ENCODE measurements around the gene CBFA2T2. TPM values are rescaled to one million over a fixed set of nuclear protein-coding genes. Genes with fewer than 3 reads are reported as not detected.

The CBFA2T2 gene
- total RNA-seq, 2 experiments from 2014 or later, result 14.4 to 14.8 TPM

DNA sequence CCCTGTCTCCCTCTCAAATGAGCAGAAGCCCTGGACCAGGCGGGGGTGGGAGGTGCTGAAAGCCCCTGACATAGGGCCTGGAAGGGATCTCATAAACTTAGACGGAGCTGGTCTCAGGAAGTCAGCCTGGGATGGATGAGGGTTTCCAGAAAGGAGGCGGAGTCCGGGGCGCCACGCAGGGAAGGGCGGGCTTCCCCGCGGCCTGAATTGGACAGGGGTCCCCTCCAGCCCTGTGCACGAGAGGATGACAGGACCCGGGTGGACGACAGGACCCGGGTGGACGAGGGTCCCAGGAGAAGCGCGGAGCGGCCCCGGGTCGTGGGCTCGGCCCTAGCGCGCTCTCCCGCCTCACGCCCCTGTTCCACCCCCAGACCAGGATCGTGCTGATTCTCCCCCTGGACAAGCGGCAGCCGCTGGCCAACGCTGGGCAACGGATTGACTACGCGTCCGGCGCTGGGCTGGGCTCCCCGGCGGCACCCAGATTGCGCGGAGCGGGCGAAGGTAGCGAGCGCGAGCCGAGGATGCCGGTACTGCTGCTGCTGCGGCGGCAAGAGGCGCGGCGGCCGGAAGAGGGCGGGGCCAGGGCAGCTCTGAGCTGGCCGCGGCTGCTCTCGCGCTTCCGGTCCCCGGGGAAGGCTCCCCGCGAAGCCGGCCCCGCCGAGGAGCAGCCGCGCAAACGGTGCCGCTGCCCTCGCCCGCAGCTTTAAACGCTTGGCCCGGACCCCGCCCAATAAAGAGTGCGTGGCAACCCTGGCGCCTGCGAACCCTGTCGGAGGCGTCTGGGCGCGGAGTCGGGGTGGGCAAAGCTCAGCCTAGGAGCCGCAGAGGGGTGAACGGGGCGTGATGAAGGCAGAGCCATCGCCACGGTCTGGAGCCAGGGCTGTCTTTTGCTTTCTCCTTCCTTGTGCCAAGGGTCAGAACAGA, 173.5 kb downstream of the CBFA2T2 start:
- no peaks in the 10 kb centered on the region for H3K9me3 Mint-ChIP-seq (ENCODE audit: insufficient read depth)
- DNase-seq (peak; percentile 90), ATAC-seq (peak; percentile 72)
- H3K4me1 Mint-ChIP-seq (ENCODE audit: low read depth), result peaks cover 37% of the 10 kb centered on the region
- peaks cover 12% of the 10 kb centered on the region for H3K36me3 Mint-ChIP-seq (ENCODE audit: low read depth)
- H3K4me3 Mint-ChIP-seq, result peak overlapping the region; percentile 80
- no peaks in the 10 kb centered on the region for H3K27me3 Mint-ChIP-seq (ENCODE audit: low read depth)
- CTCF ChIA-PET, result interaction anchor here (0.9 to 9.8 kb wide), 8 partner anchors 9 to 206 kb away, joined by 3 to 126 read pairs (median 6); partner anchors contain the start of gene CBFA2T2
- POLR2A ChIA-PET, result interaction anchor here (0.9 to 10.3 kb wide), 13 partner anchors 10 to 331 kb away, joined by 3 to 148 read pairs (median 4); partner anchors contain the start of genes CBFA2T2, CDK5RAP1, E2F1 and NECAB3
- H3K27ac Mint-ChIP-seq, result peak overlapping the region; percentile 91

DNA sequence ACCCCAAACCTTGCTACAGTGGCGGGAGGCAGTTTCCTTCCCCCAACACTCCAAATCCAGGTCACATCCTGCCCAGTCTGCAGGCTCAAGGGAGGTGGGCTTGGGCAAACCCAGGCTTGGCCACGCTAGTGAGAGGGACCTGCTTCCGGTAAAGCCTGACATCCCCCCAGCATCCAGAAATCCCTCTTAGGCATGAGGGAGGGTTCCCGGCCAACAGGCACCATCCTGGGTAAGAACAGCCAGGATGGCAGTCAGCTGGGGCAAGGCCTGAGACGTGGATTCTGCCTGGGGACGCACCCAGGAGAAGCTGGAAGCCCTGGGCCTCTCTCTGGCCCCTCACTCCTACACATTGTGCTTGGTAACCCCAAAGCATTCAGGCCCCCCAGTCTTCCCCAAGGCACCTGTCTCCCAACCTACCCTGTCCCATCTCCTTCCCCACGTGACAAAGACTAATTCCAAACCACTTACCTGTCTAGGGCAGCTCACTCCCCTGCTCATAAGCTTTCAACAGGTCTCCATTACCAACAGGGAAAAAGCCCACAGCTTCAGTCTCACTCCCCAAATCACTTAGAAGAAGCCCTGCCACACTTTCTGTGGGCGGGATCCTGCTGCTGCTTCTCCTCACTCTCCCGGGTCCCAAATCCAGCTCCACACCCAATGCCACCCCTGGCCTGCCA, 174.3 kb downstream of the CBFA2T2 start:
- Mint-ChIP-seq H3K4me1 (ENCODE audit: low read depth) (peaks cover 43% of the 10 kb centered on the region), H3K4me3 (peak overlapping the region; percentile 80), H3K9me3 (ENCODE audit: insufficient read depth) (no peaks in the 10 kb centered on the region), H3K27me3 (ENCODE audit: low read depth) (no peaks in the 10 kb centered on the region), H3K27ac (peak overlapping the region; percentile 91), H3K36me3 (ENCODE audit: low read depth) (peaks cover 13% of the 10 kb centered on the region)
- DNase-seq (no peak), ATAC-seq (no peak)
- ChIA-PET POLR2A (interaction anchor here (0.9 to 10.3 kb wide), 12 partner anchors 10 to 330 kb away, joined by 3 to 148 read pairs (median 4); partner anchors contain the start of genes CBFA2T2, CDK5RAP1, E2F1 and NECAB3), CTCF (interaction anchor here (0.7 to 9.8 kb wide), 7 partner anchors 10 to 207 kb away, joined by 3 to 126 read pairs (median 5); partner anchors contain the start of gene CBFA2T2)

DNA sequence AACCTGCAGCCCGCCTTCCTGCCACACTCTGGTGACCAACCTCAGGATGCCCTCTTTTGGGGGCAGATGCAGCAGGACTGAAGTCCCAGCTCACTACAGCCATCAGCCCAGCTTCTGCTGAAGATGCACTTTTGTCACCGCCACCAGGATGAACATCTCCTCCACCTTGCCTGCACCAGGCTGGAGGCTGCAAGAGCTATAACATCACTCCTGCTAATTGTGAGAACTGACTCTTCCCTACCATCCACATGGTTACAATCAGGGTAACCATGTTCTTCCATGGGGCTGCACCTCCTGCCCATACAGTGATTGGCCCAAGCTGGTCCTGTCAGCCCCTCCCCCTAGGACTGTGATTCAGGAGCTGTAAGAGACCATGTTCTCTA, 174.9 kb downstream of the CBFA2T2 start:
- Mint-ChIP-seq H3K36me3 (ENCODE audit: low read depth) (peaks cover 14% of the 10 kb centered on the region), H3K27ac (peak overlapping the region; percentile 91), H3K9me3 (ENCODE audit: insufficient read depth) (no peaks in the 10 kb centered on the region), H3K27me3 (ENCODE audit: low read depth) (no peaks in the 10 kb centered on the region), H3K4me1 (ENCODE audit: low read depth) (peaks cover 44% of the 10 kb centered on the region), H3K4me3 (peak overlapping the region; percentile 80)
- DNase-seq, result no peak
- ChIA-PET CTCF (interaction anchor here (0.7 to 9.8 kb wide), 7 partner anchors 11 to 207 kb away, joined by 3 to 126 read pairs (median 5); partner anchors contain the start of gene CBFA2T2), POLR2A (interaction anchor here (0.5 to 10.3 kb wide), 10 partner anchors 9 to 1160 kb away, joined by 3 to 148 read pairs (median 6); partner anchors contain the start of genes CBFA2T2, CDK5RAP1, E2F1 and NECAB3)
- no peak for ATAC-seq

DNA sequence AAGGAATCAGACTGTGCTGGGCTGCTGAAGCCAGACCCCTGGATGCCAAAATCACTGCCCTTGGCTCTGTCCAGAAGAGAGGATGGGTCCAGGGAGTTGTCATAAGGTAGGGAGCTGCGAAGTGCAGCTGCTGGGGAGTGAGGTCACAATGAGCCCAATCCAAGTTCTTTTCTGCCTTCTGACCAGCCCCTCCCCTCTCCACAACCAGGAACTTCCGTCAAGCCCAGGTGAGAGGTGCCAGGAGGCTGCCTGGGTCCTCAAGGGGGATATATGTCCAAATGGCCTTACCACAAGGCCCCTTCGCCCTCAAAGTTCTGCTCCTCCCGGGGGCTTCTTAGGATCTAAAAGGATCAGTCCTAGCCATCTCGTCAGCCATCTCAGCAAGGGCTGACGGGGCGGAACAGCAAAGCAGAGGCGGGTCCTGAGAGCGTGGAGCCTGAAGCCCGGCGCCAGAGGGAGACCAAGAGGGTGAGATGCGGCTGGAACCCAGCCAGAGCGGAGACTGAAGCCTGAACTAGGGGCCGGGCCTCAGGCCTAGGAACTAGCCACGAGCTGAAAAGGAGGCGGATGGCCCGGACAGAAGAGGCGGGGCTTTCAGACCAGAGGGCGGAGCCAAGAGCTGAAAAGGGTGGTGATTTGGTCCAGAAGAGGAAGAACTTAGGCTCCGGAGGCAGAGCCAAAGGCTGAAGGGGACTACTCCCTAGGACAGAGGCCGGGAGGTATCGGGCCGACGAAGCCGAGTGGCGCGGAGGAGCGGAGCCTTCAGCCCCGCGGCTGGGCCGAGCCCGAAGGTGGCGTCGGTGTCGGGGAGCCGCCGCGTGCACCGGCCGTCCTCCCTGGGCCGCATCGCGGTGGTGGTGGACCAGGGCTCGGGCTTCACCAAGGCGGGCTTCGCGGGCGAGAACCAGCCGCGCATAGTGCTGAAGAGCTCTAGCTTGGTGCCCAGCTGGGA, 176.7 kb downstream of the CBFA2T2 start, which contains the start of gene ACTL10:
TSS of gene ACTL10 (plus strand) at position 651 of the 952 bp plus-strand sequence. CDS start 555 bp downstream, outside the sequence.
- ChIA-PET CTCF (interaction anchor here (0.6 to 9.8 kb wide), 16 partner anchors 11 to 446 kb away, joined by 3 to 126 read pairs (median 4); partner anchors contain the start of genes CBFA2T2, EIF2S2, PXMP4 and SNTA1), POLR2A (interaction anchor here (0.8 to 10.3 kb wide), 7 partner anchors 9 to 266 kb away, joined by 3 to 148 read pairs (median 4); partner anchors contain the start of genes CBFA2T2, CDK5RAP1, E2F1 and PXMP4)
- H3K4me3 Mint-ChIP-seq, result peak within 1 kb of the TSS; percentile 90
- peak within 1 kb of the TSS; percentile 95 for H3K27ac Mint-ChIP-seq
- peaks cover 47% of the 10 kb centered on the region for H3K4me1 Mint-ChIP-seq (ENCODE audit: low read depth)
- H3K36me3 Mint-ChIP-seq (ENCODE audit: low read depth), result peaks cover 15% of the 10 kb centered on the region
- DNase-seq (peak; percentile 90), ATAC-seq (peak; percentile 55)
- no peaks in the 10 kb centered on the region for H3K9me3 Mint-ChIP-seq (ENCODE audit: insufficient read depth)
- H3K27me3 Mint-ChIP-seq (ENCODE audit: low read depth), result no peaks in the 10 kb centered on the region

DNA sequence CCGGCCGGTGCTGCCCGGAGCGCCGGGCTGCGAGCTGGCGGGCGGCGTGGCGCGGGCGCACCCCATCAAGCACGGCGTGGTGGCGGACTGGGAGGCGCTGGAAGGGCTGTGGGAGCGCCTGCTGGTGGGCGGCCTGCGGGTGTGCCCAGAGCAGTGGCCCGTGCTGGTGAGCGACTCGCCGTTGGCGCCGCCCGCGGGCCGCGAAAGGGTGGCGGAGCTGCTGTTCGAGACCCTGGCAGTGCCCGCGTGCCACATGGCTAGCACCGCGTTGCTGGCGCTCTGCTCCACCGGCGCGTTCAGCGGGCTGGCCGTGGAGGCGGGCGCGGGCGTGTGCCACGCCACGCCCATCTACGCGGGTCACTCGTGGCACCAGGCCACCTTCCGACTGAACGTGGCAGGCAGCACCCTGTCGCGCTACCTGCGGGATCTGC, 177.4 kb downstream of the CBFA2T2 start:
- ATAC-seq, result peak; percentile 11
- Mint-ChIP-seq H3K27me3 (ENCODE audit: low read depth) (no peaks in the 10 kb centered on the region), H3K27ac (peak overlapping the region; percentile 84), H3K4me3 (peak overlapping the region; percentile 90), H3K4me1 (ENCODE audit: low read depth) (peaks cover 53% of the 10 kb centered on the region), H3K9me3 (ENCODE audit: insufficient read depth) (no peaks in the 10 kb centered on the region), H3K36me3 (ENCODE audit: low read depth) (peaks cover 20% of the 10 kb centered on the region)
- DNase-seq, result peak; percentile 48
- ChIA-PET CTCF (interaction anchor here (0.6 to 9.8 kb wide), 20 partner anchors 12 to 445 kb away, joined by 3 to 126 read pairs (median 5); partner anchors contain the start of genes CBFA2T2, CDK5RAP1, E2F1 and EIF2S2), POLR2A (interaction anchor here (0.8 to 10.3 kb wide), 7 partner anchors 8 to 266 kb away, joined by 3 to 148 read pairs (median 4); partner anchors contain the start of genes CBFA2T2, CDK5RAP1 and E2F1)

DNA sequence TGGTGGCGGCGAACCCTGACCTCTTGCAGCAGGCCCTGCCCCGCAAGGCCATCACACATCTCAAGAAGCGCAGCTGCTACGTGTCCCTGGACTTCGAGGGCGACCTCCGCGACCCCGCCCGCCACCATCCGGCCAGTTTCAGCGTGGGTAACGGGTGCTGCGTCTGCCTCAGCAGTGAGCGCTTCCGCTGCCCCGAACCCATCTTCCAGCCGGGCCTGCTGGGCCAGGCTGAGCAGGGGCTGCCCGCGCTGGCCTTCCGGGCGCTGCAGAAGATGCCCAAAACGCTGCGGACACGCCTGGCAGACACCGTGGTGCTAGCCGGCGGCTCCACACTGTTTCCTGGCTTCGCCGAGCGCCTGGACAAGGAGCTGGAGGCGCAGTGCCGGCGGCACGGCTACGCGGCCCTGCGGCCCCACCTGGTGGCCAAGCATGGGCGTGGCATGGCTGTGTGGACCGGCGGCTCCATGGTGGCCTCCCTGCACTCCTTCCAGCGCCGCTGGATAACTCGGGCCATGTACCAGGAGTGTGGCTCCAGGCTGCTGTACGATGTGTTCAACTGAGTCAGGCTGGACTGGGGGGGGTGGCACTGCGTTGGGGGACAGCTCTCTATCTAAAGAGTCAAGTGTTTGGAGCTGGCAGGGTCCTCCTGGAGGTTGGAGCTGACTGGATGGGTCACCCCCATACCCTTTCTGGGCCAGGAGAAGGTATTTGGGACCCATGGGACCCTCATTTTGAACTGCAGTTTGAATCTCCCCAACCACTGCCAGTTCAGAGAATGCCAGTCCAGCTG, 178.0 kb downstream of the CBFA2T2 start:
- Mint-ChIP-seq H3K4me3 (peak overlapping the region; percentile 90), H3K36me3 (ENCODE audit: low read depth) (peaks cover 20% of the 10 kb centered on the region), H3K27me3 (ENCODE audit: low read depth) (no peaks in the 10 kb centered on the region), H3K4me1 (ENCODE audit: low read depth) (peaks cover 56% of the 10 kb centered on the region), H3K9me3 (ENCODE audit: insufficient read depth) (no peaks in the 10 kb centered on the region), H3K27ac (peak overlapping the region; percentile 84)
- ATAC-seq (peak; percentile 62), DNase-seq (peak; percentile 83)
- ChIA-PET CTCF (interaction anchor here (0.7 to 9.8 kb wide), 25 partner anchors 13 to 325 kb away, joined by 3 to 126 read pairs (median 4); partner anchors contain the start of genes CBFA2T2, CDK5RAP1, E2F1 and PXMP4), POLR2A (interaction anchor here (0.7 to 10.3 kb wide), 5 partner anchors 8 to 221 kb away, joined by 3 to 148 read pairs (median 5); partner anchors contain the start of genes E2F1 and ZNF341)

DNA sequence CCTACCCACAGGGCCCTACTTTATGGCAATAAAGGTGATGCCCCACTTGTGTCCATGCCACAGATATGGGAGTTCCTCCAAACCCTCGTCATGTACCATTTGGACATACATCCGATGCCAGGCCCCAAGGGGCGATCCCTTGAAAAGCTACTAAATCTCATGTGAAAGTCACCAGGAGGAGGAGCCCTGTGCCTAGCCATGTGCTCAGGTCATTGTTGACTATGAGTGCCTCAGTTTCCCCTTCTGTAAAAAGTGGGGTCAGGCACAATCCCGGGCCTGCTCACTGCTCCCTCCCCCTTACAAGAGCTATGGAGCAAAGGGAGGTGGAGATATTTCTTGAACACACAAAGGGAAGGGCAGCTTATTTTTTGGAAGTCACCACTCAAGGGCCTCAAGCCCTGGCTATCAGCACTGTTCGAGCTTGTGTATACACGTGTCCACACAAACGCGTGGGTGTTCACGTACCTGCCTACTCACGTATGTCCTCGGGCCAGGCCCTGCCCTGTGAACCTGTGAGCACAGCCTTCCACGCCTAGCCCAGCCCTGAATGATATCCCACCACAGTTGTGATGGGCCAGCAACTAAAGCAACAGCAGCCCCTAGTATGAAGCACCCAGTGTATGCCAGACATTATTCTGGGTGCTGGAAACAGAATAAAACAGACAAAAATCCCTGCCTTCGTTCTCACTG, 178.7 kb downstream of the CBFA2T2 start:
- H3K27me3 Mint-ChIP-seq (ENCODE audit: low read depth), result no peaks in the 10 kb centered on the region
- CTCF ChIA-PET, result interaction anchor here (0.6 to 9.8 kb wide), 22 partner anchors 13 to 325 kb away, joined by 3 to 126 read pairs (median 4); partner anchors contain the start of genes CBFA2T2, CDK5RAP1, E2F1 and SNTA1
- DNase-seq (no peak), ATAC-seq (no peak)
- peak overlapping the region; percentile 90 for H3K4me3 Mint-ChIP-seq
- POLR2A ChIA-PET, result interaction anchor here (0.7 to 10.3 kb wide), 6 partner anchors 7 to 222 kb away, joined by 3 to 148 read pairs (median 4); partner anchors contain the start of genes E2F1 and ZNF341
- H3K36me3 Mint-ChIP-seq (ENCODE audit: low read depth), result peaks cover 22% of the 10 kb centered on the region
- H3K27ac Mint-ChIP-seq, result peak overlapping the region; percentile 71
- H3K4me1 Mint-ChIP-seq (ENCODE audit: low read depth), result peaks cover 61% of the 10 kb centered on the region
- no peaks in the 10 kb centered on the region for H3K9me3 Mint-ChIP-seq (ENCODE audit: insufficient read depth)

DNA sequence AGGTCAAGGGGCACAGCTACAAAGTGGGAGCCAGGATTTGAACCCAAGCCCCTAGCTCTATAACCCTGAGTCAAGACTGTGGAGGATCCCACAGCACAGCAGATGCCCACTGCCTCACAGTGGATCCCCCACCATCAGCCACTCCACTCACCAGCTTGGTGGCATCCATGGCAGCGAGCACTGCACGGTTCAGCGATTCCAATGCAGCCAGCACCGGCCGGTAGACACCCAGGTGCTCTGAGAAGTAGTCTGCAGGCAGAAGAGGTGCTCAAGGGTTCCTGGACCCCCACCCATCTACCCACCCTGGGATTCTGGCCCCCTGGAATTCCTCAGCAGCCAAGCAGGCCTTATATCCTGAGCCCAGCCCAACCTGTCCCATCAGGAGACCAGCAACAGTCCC, 179.3 kb downstream of the CBFA2T2 start:
- no peak for DNase-seq
- H3K4me1 Mint-ChIP-seq (ENCODE audit: low read depth), result peaks cover 59% of the 10 kb centered on the region
- H3K27ac Mint-ChIP-seq, result peak overlapping the region; percentile 39
- H3K4me3 Mint-ChIP-seq, result no peak overlapping the region
- POLR2A ChIA-PET, result interaction anchor here (1.3 to 10.3 kb wide), 2 partner anchors 13 to 114 kb away, joined by 3 to 148 read pairs; partner anchors contain the start of gene E2F1
- no peak for ATAC-seq
- H3K9me3 Mint-ChIP-seq (ENCODE audit: insufficient read depth), result no peaks in the 10 kb centered on the region
- H3K27me3 Mint-ChIP-seq (ENCODE audit: low read depth), result no peaks in the 10 kb centered on the region
- CTCF ChIA-PET, result interaction anchor here (1.1 to 9.8 kb wide), 11 partner anchors 13 to 324 kb away, joined by 3 to 126 read pairs (median 4); partner anchors contain the start of genes CDK5RAP1, E2F1 and ZNF341
- peaks cover 22% of the 10 kb centered on the region for H3K36me3 Mint-ChIP-seq (ENCODE audit: low read depth)
